Measurements from ENCODE around the gene PELI2.

The PELI2 gene

GRCh38 chr14:56175773-56176172, 57.6 kb downstream of the PELI2 start:
- no peak for DNase-seq

- DNase-seq = no peak
These were observed 58.3 kb downstream of the PELI2 start for GRCh38 chr14:56176530-56176929.

GRCh38 chr14:56177036-56177435, 58.8 kb downstream of the PELI2 start:
- no peak for DNase-seq

GRCh38 chr14:56180754-56181542, 62.7 kb downstream of the PELI2 start:
- DNase-seq = no peak

- no peak for DNase-seq
These were observed 63.5 kb downstream of the PELI2 start for GRCh38 chr14:56181681-56182085.

GRCh38 chr14:56182410-56182809, 64.2 kb downstream of the PELI2 start:
- no peak for DNase-seq

GRCh38 chr14:56183631-56184157, 65.5 kb downstream of the PELI2 start:
- DNase-seq = no peak

- DNase-seq = no peak
These were observed 67.8 kb downstream of the PELI2 start for GRCh38 chr14:56185992-56186391.

- DNase-seq = no peak
These were observed 69.5 kb downstream of the PELI2 start for GRCh38 chr14:56187736-56188135.

- no peak for DNase-seq
These were observed 71.1 kb downstream of the PELI2 start for GRCh38 chr14:56189307-56189706.

GRCh38 chr14:56193347-56193746, 75.1 kb downstream of the PELI2 start:
- DNase-seq = no peak

GRCh38 chr14:56194042-56194441, 75.8 kb downstream of the PELI2 start:
- DNase-seq = no peak

GRCh38 chr14:56195223-56195622, 77.0 kb downstream of the PELI2 start:
- no peak for DNase-seq

GRCh38 chr14:56195704-56196103, 77.5 kb downstream of the PELI2 start:
- no peak for DNase-seq

GRCh38 chr14:56196274-56196673, 78.1 kb downstream of the PELI2 start:
- DNase-seq = no peak

- no peak for DNase-seq
These were observed 78.9 kb downstream of the PELI2 start for GRCh38 chr14:56197150-56197549.

GRCh38 chr14:56198438-56198837, 80.2 kb downstream of the PELI2 start:
- no peak for DNase-seq

GRCh38 chr14:56199095-56199981, 81.1 kb downstream of the PELI2 start:
- no peak for DNase-seq

GRCh38 chr14:56199982-56200577, 81.9 kb downstream of the PELI2 start:
- DNase-seq = no peak

- no peak for DNase-seq
These were observed 84.0 kb downstream of the PELI2 start for GRCh38 chr14:56202256-56202655.

GRCh38 chr14:56205881-56206280, 87.7 kb downstream of the PELI2 start:
- no peak for DNase-seq

- no peak for DNase-seq
These were observed 88.4 kb downstream of the PELI2 start for GRCh38 chr14:56206596-56206995.

GRCh38 chr14:56207626-56208292, 89.5 kb downstream of the PELI2 start:
- no peak for DNase-seq

Measured in cerebellar nuclear complex (tissue), 1 donor.